ENCODE measurements around the gene ARV1.
A peak's percentile ranks its signal among the peaks of the same experiment; 100 is the strongest.

Gene ARV1

DNA sequence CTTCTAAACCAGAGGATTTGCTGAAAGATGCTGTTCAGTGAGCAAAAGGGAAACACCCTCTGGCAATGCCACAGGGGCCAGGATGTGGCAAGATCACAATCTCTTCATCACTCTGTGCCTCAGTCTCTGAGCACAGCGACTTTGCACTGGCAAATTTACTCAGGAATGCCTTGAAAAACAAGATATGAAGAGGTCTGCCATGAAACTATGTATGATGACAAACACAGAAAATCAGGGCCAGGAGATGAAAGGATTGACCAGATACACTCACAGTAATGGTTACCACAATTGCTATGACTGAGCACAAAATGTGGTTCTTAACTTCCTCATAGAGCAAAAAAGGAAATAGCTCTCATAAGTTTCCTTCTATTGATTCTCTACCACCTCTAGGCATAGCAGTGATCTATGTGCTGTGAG, 6.0 kb upstream of the ARV1 start:
- peak; percentile 6 for DNase-seq (ENCODE audit: low read depth, low spot score)
- H3K4me3 ChIP-seq (ENCODE audit: low read depth, low read length) = no peak overlapping the region
- TF ChIP-seq CTCF (IDR thresholded peaks at IDR 0.05; ENCODE audit: low read depth, low read length) = no peak
- in situ Hi-C loops (cut with HindIII; ENCODE audit: low sequenced_read_pairs) = no loop called here

GRCh38 chr1:230975636-230976035, 3.3 kb upstream of the ARV1 start:
- in situ Hi-C loops (cut with HindIII; ENCODE audit: low sequenced_read_pairs) = no loop called here
- no peak for DNase-seq (ENCODE audit: low read depth, low spot score)
- no peak overlapping the region for H3K4me3 ChIP-seq (ENCODE audit: low read depth, low read length)
- no peak for TF ChIP-seq CTCF (IDR thresholded peaks at IDR 0.05; ENCODE audit: low read depth, low read length)

GRCh38 chr1:230976360-230976759, 2.5 kb upstream of the ARV1 start:
- in situ Hi-C loops (cut with HindIII; ENCODE audit: low sequenced_read_pairs) = no loop called here
- TF ChIP-seq CTCF (IDR thresholded peaks at IDR 0.05; ENCODE audit: low read depth, low read length) = no peak
- H3K4me3 ChIP-seq (ENCODE audit: low read depth, low read length) = no peak overlapping the region
- no peak for DNase-seq (ENCODE audit: low read depth, low spot score)

GRCh38 chr1:230976825-230977747, 1.8 kb upstream of the ARV1 start:
- DNase-seq (ENCODE audit: low read depth, low spot score) = no peak
- in situ Hi-C loops (cut with HindIII; ENCODE audit: low sequenced_read_pairs) = no loop called here
- TF ChIP-seq CTCF (IDR thresholded peaks at IDR 0.05; ENCODE audit: low read depth, low read length) = no peak
- no peak overlapping the region for H3K4me3 ChIP-seq (ENCODE audit: low read depth, low read length)

DNA sequence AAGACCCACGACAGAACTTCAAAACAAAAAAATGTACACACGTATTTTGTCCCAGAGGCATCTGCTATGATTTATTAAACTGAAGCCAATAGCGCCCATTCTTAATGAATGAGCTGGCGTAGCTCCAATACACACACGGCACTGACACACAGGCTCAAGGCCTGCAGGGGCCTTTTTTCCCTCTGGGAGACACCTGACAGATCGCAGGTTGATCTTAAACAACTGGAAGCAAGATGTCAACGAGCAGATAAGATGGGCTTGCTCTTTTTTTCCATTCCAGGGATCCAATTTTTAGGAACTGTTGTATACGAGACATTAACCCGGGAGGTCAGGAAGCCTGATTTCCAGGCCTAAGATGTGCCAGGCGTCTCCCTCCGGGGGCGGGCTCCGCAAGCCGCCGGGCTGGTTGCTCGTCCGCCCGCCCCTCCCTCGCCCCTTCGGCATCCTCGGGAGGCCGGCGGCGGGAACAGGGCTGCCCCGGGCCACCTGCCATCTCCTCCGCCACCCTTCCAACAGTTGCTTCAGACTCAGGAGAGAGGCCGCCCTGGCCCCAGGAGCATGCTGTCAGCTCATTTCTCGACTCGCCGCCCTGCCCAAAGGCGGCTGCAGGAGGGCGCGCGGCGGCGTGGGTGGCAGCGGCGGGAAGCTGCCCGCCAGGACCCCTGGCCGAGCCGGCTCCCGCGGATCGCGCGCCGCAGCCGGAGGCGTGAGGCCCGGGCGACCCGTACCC, 968 bp upstream of the ARV1 start:
- in situ Hi-C loops (cut with HindIII; ENCODE audit: low sequenced_read_pairs) = no loop called here
- H3K4me3 ChIP-seq (ENCODE audit: low read depth, low read length) = peak overlapping the region; percentile 70
- peak; percentile 11 for DNase-seq (ENCODE audit: low read depth, low spot score)
- no peak for TF ChIP-seq CTCF (IDR thresholded peaks at IDR 0.05; ENCODE audit: low read depth, low read length)

GRCh38 chr1:230979389-230979716, 459 bp downstream of the ARV1 start:
- no peak for TF ChIP-seq CTCF (IDR thresholded peaks at IDR 0.05; ENCODE audit: low read depth, low read length)
- no peak for DNase-seq (ENCODE audit: low read depth, low spot score)
- peak overlapping the region; percentile 70 for H3K4me3 ChIP-seq (ENCODE audit: low read depth, low read length)
- in situ Hi-C loops (cut with HindIII; ENCODE audit: low sequenced_read_pairs) = no loop called here
